ENCODE data around the gene STPG4. TPM values are rescaled to one million over a fixed set of nuclear protein-coding genes. Genes with fewer than 3 reads are reported as not detected.

Gene STPG4
- total RNA-seq, 6 donors from 2014 or later: 0.40 to 1.2 (median 0.48) TPM; not detected in 2

- no peak for ATAC-seq (ENCODE audit: low FRiP score in 2 of 2)
- Histone ChIP-seq H3K27ac (no peak overlapping the region), H3K36me3 (peaks cover 9 to 49% (median 36%) of the 10 kb centered on the region in 4 donors), H3K4me1 (peaks cover 24 to 27% (median 26%) of the 10 kb centered on the region in 4 donors), H3K27me3 (no peaks in the 10 kb centered on the region), H3K4me3 (no peak overlapping the region), H3K9me3 (no peaks in the 10 kb centered on the region)
- 89 to 95% methylated on average over 7 of the region's 7 CpGs for WGBS, 2 donors
- DNase-seq: no peak
- no peak for TF ChIP-seq POLR2AphosphoS5 (IDR thresholded peaks at IDR 0.05)
- TF ChIP-seq, protein P1, sequence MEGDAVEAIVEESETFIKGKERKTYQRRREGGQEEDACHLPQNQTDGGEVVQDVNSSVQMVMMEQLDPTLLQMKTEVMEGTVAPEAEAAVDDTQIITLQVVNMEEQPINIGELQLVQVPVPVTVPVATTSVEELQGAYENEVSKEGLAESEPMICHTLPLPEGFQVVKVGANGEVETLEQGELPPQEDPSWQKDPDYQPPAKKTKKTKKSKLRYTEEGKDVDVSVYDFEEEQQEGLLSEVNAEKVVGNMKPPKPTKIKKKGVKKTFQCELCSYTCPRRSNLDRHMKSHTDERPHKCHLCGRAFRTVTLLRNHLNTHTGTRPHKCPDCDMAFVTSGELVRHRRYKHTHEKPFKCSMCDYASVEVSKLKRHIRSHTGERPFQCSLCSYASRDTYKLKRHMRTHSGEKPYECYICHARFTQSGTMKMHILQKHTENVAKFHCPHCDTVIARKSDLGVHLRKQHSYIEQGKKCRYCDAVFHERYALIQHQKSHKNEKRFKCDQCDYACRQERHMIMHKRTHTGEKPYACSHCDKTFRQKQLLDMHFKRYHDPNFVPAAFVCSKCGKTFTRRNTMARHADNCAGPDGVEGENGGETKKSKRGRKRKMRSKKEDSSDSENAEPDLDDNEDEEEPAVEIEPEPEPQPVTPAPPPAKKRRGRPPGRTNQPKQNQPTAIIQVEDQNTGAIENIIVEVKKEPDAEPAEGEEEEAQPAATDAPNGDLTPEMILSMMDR (IDR thresholded peaks at IDR 0.05): no peak
- TF ChIP-seq EP300 (IDR thresholded peaks at IDR 0.05): no peak
- no peak for TF ChIP-seq POLR2A (IDR thresholded peaks at IDR 0.05)
These were observed 102.3 kb downstream of the STPG4 start for GRCh38 chr2:47052847-47053246.

DNA sequence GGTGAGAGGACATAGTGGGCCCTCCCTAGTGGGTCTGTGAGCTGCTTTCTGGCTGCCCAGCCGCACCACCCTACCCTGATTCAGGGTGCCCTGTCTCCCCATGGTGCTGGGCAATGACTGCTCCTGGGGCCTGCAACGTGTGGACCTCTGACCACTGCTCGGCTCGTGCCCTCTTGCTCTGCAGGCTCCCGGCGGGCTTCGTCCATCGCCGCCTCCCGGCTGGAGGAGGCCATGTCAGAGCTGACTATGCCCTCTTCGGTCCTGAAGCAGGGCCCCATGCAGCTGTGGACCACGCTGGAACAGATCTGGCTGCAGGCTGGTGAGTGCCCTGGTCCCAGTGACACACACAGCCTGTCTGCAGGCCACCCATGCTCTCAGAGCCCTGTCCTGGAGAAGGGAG lies 103.5 kb downstream of the STPG4 start:
- Histone ChIP-seq H3K9me3 (no peaks in the 10 kb centered on the region), H3K27me3 (no peaks in the 10 kb centered on the region), H3K4me1 (peaks cover 11 to 15% (median 13%) of the 10 kb centered on the region in 4 donors), H3K27ac (peak overlapping the region in 1 of 4 donors; percentile 26), H3K36me3 (peaks cover 15 to 62% (median 48%) of the 10 kb centered on the region in 4 donors), H3K4me3 (no peak overlapping the region)
- WGBS, 2 donors: 90 to 97% methylated on average over 10 to 11 of the region's 12 CpGs
- ATAC-seq (ENCODE audit: low FRiP score in 2 of 2) (no peak), DNase-seq (peak in 1 of 2 donors; percentile 78)
- TF ChIP-seq EP300 (IDR thresholded peaks at IDR 0.05): no peak
- TF ChIP-seq POLR2AphosphoS5 (IDR thresholded peaks at IDR 0.05): no peak
- TF ChIP-seq, protein P1 (IDR thresholded peaks at IDR 0.05): no peak
- no peak for TF ChIP-seq POLR2A (IDR thresholded peaks at IDR 0.05)

GRCh38 chr2:47050762-47051161 lies 104.3 kb downstream of the STPG4 start:
- DNase-seq (no peak), ATAC-seq (ENCODE audit: low FRiP score in 2 of 2) (no peak)
- WGBS, 2 donors: 92 to 94% methylated on average over 4 of the region's 4 CpGs
- Histone ChIP-seq H3K27ac (no peak overlapping the region), H3K36me3 (peaks cover 15 to 70% (median 55%) of the 10 kb centered on the region in 4 donors), H3K27me3 (no peaks in the 10 kb centered on the region), H3K9me3 (no peaks in the 10 kb centered on the region), H3K4me1 (peaks cover 3 to 7% (median 5%) of the 10 kb centered on the region in 4 donors), H3K4me3 (no peak overlapping the region)
- TF ChIP-seq POLR2A (IDR thresholded peaks at IDR 0.05) (no peak), POLR2AphosphoS5 (IDR thresholded peaks at IDR 0.05) (no peak), EP300 (IDR thresholded peaks at IDR 0.05) (no peak)
- TF ChIP-seq, protein P1 (IDR thresholded peaks at IDR 0.05): no peak

- peaks cover 15 to 70% (median 59%) of the 10 kb centered on the region in 4 donors for H3K36me3 ChIP-seq
- H3K27ac ChIP-seq: no peak overlapping the region
- ATAC-seq (ENCODE audit: low FRiP score in 2 of 2) (no peak), DNase-seq (no peak)
- no peak for TF ChIP-seq EP300 (IDR thresholded peaks at IDR 0.05)
- no peak for TF ChIP-seq POLR2AphosphoS5 (IDR thresholded peaks at IDR 0.05)
- TF ChIP-seq POLR2A (IDR thresholded peaks at IDR 0.05): no peak
- TF ChIP-seq, protein P1 (IDR thresholded peaks at IDR 0.05): no peak
- no peak overlapping the region for H3K4me3 ChIP-seq
- peaks cover 0 to under 1% (median under 1%) of the 10 kb centered on the region in 4 donors for H3K4me1 ChIP-seq
- H3K9me3 ChIP-seq: no peaks in the 10 kb centered on the region
- WGBS, 2 donors: 83 to 92% methylated on average over 2 to 6 of the region's 6 CpGs
- no peaks in the 10 kb centered on the region for H3K27me3 ChIP-seq
These were observed 104.9 kb downstream of the STPG4 start for GRCh38 chr2:47050021-47050760.

Data from upper lobe of left lung (tissue), 6 donors.